Endometrial microvascular endothelial cells (primary cell): ENCODE measurements around the gene SPG21. TPM values are rescaled to one million over a fixed set of nuclear protein-coding genes. Genes with fewer than 3 reads are reported as not detected.

Experiments
- in situ Hi-C: cut with HindIII; loops from 2 replicates; pipeline ENCODE4 v1.10.0; 2017; ENCODE audit warnings: low sequenced_read_pairs, low pct_unique_long_range_greater_than_20kb; ENCODE audit errors: inconsistent ontology term
- total RNA-seq: library from RNA; depleted of rRNA; stranded (reverse); fragments of >200 nt; gene quantifications from one replicate; pipeline ENCODE4 v1.2.3, GENCODE V29; 2015; ENCODE audit errors: inconsistent ontology term

Gene SPG21
- total RNA-seq, 1 donor from 2014 or later: 95.1 TPM

GRCh38 chr15:64949383-64950186 is 40.1 kb downstream of the SPG21 start:
- in situ Hi-C loops: no loop called here

GRCh38 chr15:64948916-64949315 is 40.8 kb downstream of the SPG21 start:
- in situ Hi-C loops: no loop called here

- in situ Hi-C loops: no loop called here
Measured at GRCh38 chr15:64947211-64947610, 42.5 kb downstream of the SPG21 start.

- in situ Hi-C loops: no loop called here
Measured at GRCh38 chr15:64944961-64945360, 44.8 kb downstream of the SPG21 start.

GRCh38 chr15:64943512-64944225 is 46.0 kb downstream of the SPG21 start:
- in situ Hi-C loops: no loop called here

- in situ Hi-C loops: no loop called here
Measured at GRCh38 chr15:64942356-64942755, 47.4 kb downstream of the SPG21 start.

GRCh38 chr15:64938192-64938591 is 51.5 kb downstream of the SPG21 start:
- in situ Hi-C loops: no loop called here

- in situ Hi-C loops: no loop called here
Measured at GRCh38 chr15:64934023-64934422, 55.7 kb downstream of the SPG21 start.

GRCh38 chr15:64931381-64931780 is 58.3 kb downstream of the SPG21 start:
- in situ Hi-C loops: no loop called here

- in situ Hi-C loops: no loop called here
Measured at GRCh38 chr15:64930778-64931371, 58.8 kb downstream of the SPG21 start.

- in situ Hi-C loops: no loop called here
Measured at GRCh38 chr15:64930019-64930652, 59.6 kb downstream of the SPG21 start.

- in situ Hi-C loops: no loop called here
Measured at GRCh38 chr15:64928626-64929220, 61.0 kb downstream of the SPG21 start.

- in situ Hi-C loops: no loop called here
Measured at GRCh38 chr15:64926661-64927060, 63.1 kb downstream of the SPG21 start.

GRCh38 chr15:64925335-64926330 is 64.1 kb downstream of the SPG21 start:
- in situ Hi-C loops: no loop called here

- in situ Hi-C loops: no loop called here
Measured at GRCh38 chr15:64923546-64923945, 66.2 kb downstream of the SPG21 start.

GRCh38 chr15:64921711-64922110 is 68.0 kb downstream of the SPG21 start:
- in situ Hi-C loops: no loop called here

GRCh38 chr15:64919721-64920120 is 70.0 kb downstream of the SPG21 start:
- in situ Hi-C loops: no loop called here

GRCh38 chr15:64917211-64917610 is 72.5 kb downstream of the SPG21 start:
- in situ Hi-C loops: no loop called here
